ENCODE data around the gene HCAR1. TPM values are rescaled to one million over a fixed set of nuclear protein-coding genes. Genes with fewer than 3 reads are reported as not detected.
"Not testable (repeated sequence)": the region's sequence is repeated elsewhere in the genome, so short reads cannot be mapped to it uniquely, and the experiment has no call there.

The HCAR1 gene
- total and polyA plus RNA-seq, 2 donors from 2014 or later = 0.72 to 0.99 TPM

DNA sequence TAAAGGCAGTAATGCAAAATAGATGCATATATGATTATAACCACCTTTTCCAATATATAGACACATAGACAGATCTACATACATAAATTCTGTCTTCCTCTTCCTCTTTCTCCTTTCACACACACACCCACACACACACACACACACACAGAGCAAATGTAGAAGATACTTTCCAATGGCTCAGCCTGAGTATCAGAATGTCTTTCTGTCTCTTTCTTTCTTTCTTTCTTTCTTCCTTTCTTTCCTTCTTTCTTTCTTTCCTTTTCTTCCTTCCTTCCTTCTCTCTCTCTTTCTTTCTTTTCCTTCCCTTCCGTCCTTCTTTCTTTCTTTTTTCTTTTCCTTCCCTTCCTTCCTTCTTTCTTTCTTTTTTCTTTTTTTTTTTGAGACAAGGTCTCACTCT, 19.4 kb downstream of the HCAR1 start:
- H3K4me3 ChIP-seq (ENCODE audit: low read length in 3 of 3); FAIRE-seq; H3K9ac ChIP-seq (ENCODE audit: low read length in 3 of 3); H3K9me3 ChIP-seq (ENCODE audit: control insufficient read depth in 2 of 3, insufficient read depth in 1 of 3, low read length in 3 of 3); intact Hi-C loops (cut with DNase I); H3K27me3 ChIP-seq (ENCODE audit: control insufficient read depth, insufficient read depth, low read length); H3K27ac ChIP-seq (ENCODE audit: low read depth in 2 of 2, low read length in 2 of 2); DNase-seq; H3K36me3 ChIP-seq (ENCODE audit: control insufficient read depth in 2 of 3, insufficient read depth in 3 of 3, low read length in 3 of 3); H3K4me1 ChIP-seq (ENCODE audit: control insufficient read depth in 2 of 3, insufficient read depth in 2 of 3, low read depth in 1 of 3, low read length in 3 of 3): not testable (repeated sequence)

- H3K4me1 ChIP-seq (ENCODE audit: control insufficient read depth in 2 of 3, insufficient read depth in 2 of 3, low read depth in 1 of 3, low read length in 3 of 3); H3K9ac ChIP-seq (ENCODE audit: low read length in 3 of 3); H3K4me3 ChIP-seq (ENCODE audit: low read length in 3 of 3); FAIRE-seq; H3K27me3 ChIP-seq (ENCODE audit: control insufficient read depth, insufficient read depth, low read length); H3K27ac ChIP-seq (ENCODE audit: low read depth in 2 of 2, low read length in 2 of 2); DNase-seq; H3K36me3 ChIP-seq (ENCODE audit: control insufficient read depth in 2 of 3, insufficient read depth in 3 of 3, low read length in 3 of 3); H3K9me3 ChIP-seq (ENCODE audit: control insufficient read depth in 2 of 3, insufficient read depth in 1 of 3, low read length in 3 of 3); intact Hi-C loops (cut with DNase I): not testable (repeated sequence)
Measured at GRCh38 chr12:122710341-122710740, 20.3 kb downstream of the HCAR1 start.

- H3K4me3 ChIP-seq (ENCODE audit: low read length in 3 of 3); H3K9me3 ChIP-seq (ENCODE audit: control insufficient read depth in 2 of 3, insufficient read depth in 1 of 3, low read length in 3 of 3); H3K9ac ChIP-seq (ENCODE audit: low read length in 3 of 3); H3K27me3 ChIP-seq (ENCODE audit: control insufficient read depth, insufficient read depth, low read length); FAIRE-seq; H3K27ac ChIP-seq (ENCODE audit: low read depth in 2 of 2, low read length in 2 of 2); H3K4me1 ChIP-seq (ENCODE audit: control insufficient read depth in 2 of 3, insufficient read depth in 2 of 3, low read depth in 1 of 3, low read length in 3 of 3); H3K36me3 ChIP-seq (ENCODE audit: control insufficient read depth in 2 of 3, insufficient read depth in 3 of 3, low read length in 3 of 3); intact Hi-C loops (cut with DNase I); DNase-seq: not testable (repeated sequence)
Measured at GRCh38 chr12:122709287-122709686, 21.4 kb downstream of the HCAR1 start.

DNA sequence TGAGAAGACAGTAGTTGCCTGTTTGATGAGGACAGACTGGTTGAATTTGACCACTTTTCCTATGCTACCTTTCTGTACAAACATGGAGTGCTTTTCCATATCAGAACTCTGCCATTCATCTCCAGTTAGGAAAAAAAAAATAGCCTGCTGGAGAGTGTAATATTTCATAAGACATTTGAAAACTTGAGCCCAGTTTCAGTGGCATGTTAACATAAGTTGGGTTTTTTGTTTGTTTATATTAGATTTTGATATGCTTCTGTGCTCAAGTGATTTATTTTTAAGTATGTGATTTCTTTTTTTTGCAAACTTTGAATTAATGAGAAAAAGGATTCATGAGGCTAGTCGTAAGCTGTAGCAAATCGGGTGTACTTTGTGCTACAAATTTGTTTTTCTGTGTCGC, 26.8 kb downstream of the HCAR1 start:
- H3K27ac ChIP-seq (ENCODE audit: low read depth in 2 of 2, low read length in 2 of 2); H3K36me3 ChIP-seq (ENCODE audit: control insufficient read depth in 2 of 3, insufficient read depth in 3 of 3, low read length in 3 of 3); H3K27me3 ChIP-seq (ENCODE audit: control insufficient read depth, insufficient read depth, low read length); FAIRE-seq; H3K9me3 ChIP-seq (ENCODE audit: control insufficient read depth in 2 of 3, insufficient read depth in 1 of 3, low read length in 3 of 3); H3K9ac ChIP-seq (ENCODE audit: low read length in 3 of 3); H3K4me3 ChIP-seq (ENCODE audit: low read length in 3 of 3); DNase-seq; intact Hi-C loops (cut with DNase I); H3K4me1 ChIP-seq (ENCODE audit: control insufficient read depth in 2 of 3, insufficient read depth in 2 of 3, low read depth in 1 of 3, low read length in 3 of 3): not testable (repeated sequence)

GRCh38 chr12:122702890-122703611, 27.6 kb downstream of the HCAR1 start, which contains the start of gene HCAR2:
Gene HCAR2 (minus strand): TSS chr12:122703357. CDS start chr12:122703283, 74 bp downstream.
- FAIRE-seq; H3K4me1 ChIP-seq (ENCODE audit: control insufficient read depth in 2 of 3, insufficient read depth in 2 of 3, low read depth in 1 of 3, low read length in 3 of 3); DNase-seq; intact Hi-C loops (cut with DNase I); H3K9me3 ChIP-seq (ENCODE audit: control insufficient read depth in 2 of 3, insufficient read depth in 1 of 3, low read length in 3 of 3); H3K9ac ChIP-seq (ENCODE audit: low read length in 3 of 3); H3K36me3 ChIP-seq (ENCODE audit: control insufficient read depth in 2 of 3, insufficient read depth in 3 of 3, low read length in 3 of 3); H3K27ac ChIP-seq (ENCODE audit: low read depth in 2 of 2, low read length in 2 of 2); H3K4me3 ChIP-seq (ENCODE audit: low read length in 3 of 3); H3K27me3 ChIP-seq (ENCODE audit: control insufficient read depth, insufficient read depth, low read length): not testable (repeated sequence)

GRCh38 chr12:122701481-122701880, 29.2 kb downstream of the HCAR1 start:
- peak in 3 of 5 donors; percentile 21 to 58 (median 47) for DNase-seq
- H3K27ac ChIP-seq (ENCODE audit: low read depth in 2 of 2, low read length in 2 of 2); FAIRE-seq; H3K4me3 ChIP-seq (ENCODE audit: low read length in 3 of 3); H3K9ac ChIP-seq (ENCODE audit: low read length in 3 of 3); H3K4me1 ChIP-seq (ENCODE audit: control insufficient read depth in 2 of 3, insufficient read depth in 2 of 3, low read depth in 1 of 3, low read length in 3 of 3); H3K27me3 ChIP-seq (ENCODE audit: control insufficient read depth, insufficient read depth, low read length); H3K36me3 ChIP-seq (ENCODE audit: control insufficient read depth in 2 of 3, insufficient read depth in 3 of 3, low read length in 3 of 3); intact Hi-C loops (cut with DNase I); H3K9me3 ChIP-seq (ENCODE audit: control insufficient read depth in 2 of 3, insufficient read depth in 1 of 3, low read length in 3 of 3): not testable (repeated sequence)

DNA sequence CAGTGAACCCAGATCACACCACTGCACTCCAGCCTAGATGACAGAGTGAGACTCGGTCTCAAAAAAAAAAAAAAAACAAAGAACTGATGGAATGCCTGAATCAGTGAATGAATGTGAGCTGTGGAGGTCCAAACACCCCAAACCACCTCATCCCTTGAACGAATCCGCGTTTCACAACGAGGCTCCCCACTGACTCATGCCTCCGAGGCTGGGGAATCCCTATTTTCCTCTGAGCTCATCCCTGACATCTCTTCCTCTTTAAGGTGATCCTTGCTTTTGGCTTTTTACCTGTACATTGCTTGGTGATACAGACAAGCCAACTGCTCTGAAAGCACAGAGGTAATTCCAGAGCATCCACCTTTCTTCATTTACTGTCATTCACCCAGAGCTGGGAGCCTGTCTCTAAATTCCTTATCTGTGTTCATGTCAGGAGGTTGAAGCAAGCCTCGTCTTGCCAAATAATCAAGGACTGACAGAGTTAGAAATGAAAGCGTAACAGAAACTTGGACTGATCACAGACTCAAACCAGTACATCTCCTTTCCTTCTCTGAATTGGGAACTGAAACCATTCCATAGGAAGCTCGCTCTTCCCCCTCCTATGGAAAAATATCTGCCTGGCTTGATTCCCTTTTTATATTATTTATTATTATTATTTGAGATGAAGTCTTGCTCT, 30.5 kb downstream of the HCAR1 start:
- FAIRE-seq; H3K9me3 ChIP-seq (ENCODE audit: control insufficient read depth in 2 of 3, insufficient read depth in 1 of 3, low read length in 3 of 3); H3K4me1 ChIP-seq (ENCODE audit: control insufficient read depth in 2 of 3, insufficient read depth in 2 of 3, low read depth in 1 of 3, low read length in 3 of 3); intact Hi-C loops (cut with DNase I); H3K27me3 ChIP-seq (ENCODE audit: control insufficient read depth, insufficient read depth, low read length); H3K36me3 ChIP-seq (ENCODE audit: control insufficient read depth in 2 of 3, insufficient read depth in 3 of 3, low read length in 3 of 3); H3K9ac ChIP-seq (ENCODE audit: low read length in 3 of 3); H3K4me3 ChIP-seq (ENCODE audit: low read length in 3 of 3); DNase-seq; H3K27ac ChIP-seq (ENCODE audit: low read depth in 2 of 2, low read length in 2 of 2): not testable (repeated sequence)

- FAIRE-seq; H3K4me1 ChIP-seq (ENCODE audit: control insufficient read depth in 2 of 3, insufficient read depth in 2 of 3, low read depth in 1 of 3, low read length in 3 of 3); H3K9ac ChIP-seq (ENCODE audit: low read length in 3 of 3); H3K4me3 ChIP-seq (ENCODE audit: low read length in 3 of 3); H3K36me3 ChIP-seq (ENCODE audit: control insufficient read depth in 2 of 3, insufficient read depth in 3 of 3, low read length in 3 of 3); DNase-seq; H3K9me3 ChIP-seq (ENCODE audit: control insufficient read depth in 2 of 3, insufficient read depth in 1 of 3, low read length in 3 of 3); intact Hi-C loops (cut with DNase I); H3K27ac ChIP-seq (ENCODE audit: low read depth in 2 of 2, low read length in 2 of 2); H3K27me3 ChIP-seq (ENCODE audit: control insufficient read depth, insufficient read depth, low read length): not testable (repeated sequence)
Measured at GRCh38 chr12:122696922-122697321, 33.7 kb downstream of the HCAR1 start.
